Measurements from ENCODE around the gene LARP4B. TPM values are rescaled to one million over a fixed set of nuclear protein-coding genes. Genes with fewer than 3 reads are reported as not detected.
"Not testable (repeated sequence)": the region's sequence is repeated elsewhere in the genome, so short reads cannot be mapped to it uniquely, and the experiment has no call there.

Gene LARP4B
- total RNA-seq, 2 experiments from 2014 or later: 86.1 to 101 TPM

- CTCF ChIA-PET: no interaction called here
- peaks cover 4% of the 10 kb centered on the region for H3K4me1 Mint-ChIP-seq
- H3K27me3 Mint-ChIP-seq: no peaks in the 10 kb centered on the region
- peaks cover 5% of the 10 kb centered on the region for H3K9me3 Mint-ChIP-seq
- no peaks in the 10 kb centered on the region for H3K36me3 Mint-ChIP-seq (ENCODE audit: low read depth)
- no peak for DNase-seq
- no peak overlapping the region for H3K27ac Mint-ChIP-seq
- POLR2A ChIA-PET: no interaction called here
- H3K4me3 Mint-ChIP-seq: no peak overlapping the region
Observed at GRCh38 chr10:774661-775244, 156.8 kb downstream of the LARP4B start.

GRCh38 chr10:774223-774622, 157.3 kb downstream of the LARP4B start:
- ChIA-PET POLR2A (no interaction called here), CTCF (no interaction called here)
- no peak for DNase-seq
- peaks cover 5% of the 10 kb centered on the region for H3K9me3 Mint-ChIP-seq
- H3K4me3 Mint-ChIP-seq: no peak overlapping the region
- H3K27ac Mint-ChIP-seq: no peak overlapping the region
- H3K27me3 Mint-ChIP-seq: no peaks in the 10 kb centered on the region
- H3K36me3 Mint-ChIP-seq (ENCODE audit: low read depth): no peaks in the 10 kb centered on the region
- peaks cover 4% of the 10 kb centered on the region for H3K4me1 Mint-ChIP-seq

GRCh38 chr10:773562-774161, 157.8 kb downstream of the LARP4B start:
- POLR2A ChIA-PET: no interaction called here
- Mint-ChIP-seq H3K4me3 (no peak overlapping the region), H3K27ac (no peak overlapping the region), H3K36me3 (ENCODE audit: low read depth) (no peaks in the 10 kb centered on the region), H3K27me3 (no peaks in the 10 kb centered on the region), H3K4me1 (peaks cover 4% of the 10 kb centered on the region), H3K9me3 (peaks cover 5% of the 10 kb centered on the region)
- DNase-seq: no peak
- CTCF ChIA-PET: no interaction called here

- CTCF ChIA-PET: no interaction called here
- no peak for DNase-seq
- peaks cover 4% of the 10 kb centered on the region for H3K27me3 Mint-ChIP-seq
- H3K4me3 Mint-ChIP-seq: no peak overlapping the region
- no peak overlapping the region for H3K27ac Mint-ChIP-seq
- no peaks in the 10 kb centered on the region for H3K36me3 Mint-ChIP-seq (ENCODE audit: low read depth)
- POLR2A ChIA-PET: no interaction called here
- H3K9me3 Mint-ChIP-seq: peaks cover 13% of the 10 kb centered on the region
- H3K4me1 Mint-ChIP-seq: no peaks in the 10 kb centered on the region
Observed at GRCh38 chr10:772227-772637, 159.3 kb downstream of the LARP4B start.

- Mint-ChIP-seq H3K27me3 (peaks cover 4% of the 10 kb centered on the region), H3K4me3 (no peak overlapping the region), H3K4me1 (no peaks in the 10 kb centered on the region), H3K9me3 (peaks cover 13% of the 10 kb centered on the region), H3K36me3 (ENCODE audit: low read depth) (no peaks in the 10 kb centered on the region), H3K27ac (no peak overlapping the region)
- DNase-seq: no peak
- POLR2A ChIA-PET: no interaction called here
- CTCF ChIA-PET: no interaction called here
Observed at GRCh38 chr10:771647-772046, 159.9 kb downstream of the LARP4B start.

GRCh38 chr10:770975-771374, 160.5 kb downstream of the LARP4B start:
- POLR2A ChIA-PET: no interaction called here
- H3K9me3 Mint-ChIP-seq: peaks cover 13% of the 10 kb centered on the region
- no peak overlapping the region for H3K27ac Mint-ChIP-seq
- H3K4me1 Mint-ChIP-seq: no peaks in the 10 kb centered on the region
- no peaks in the 10 kb centered on the region for H3K36me3 Mint-ChIP-seq (ENCODE audit: low read depth)
- CTCF ChIA-PET: no interaction called here
- no peak for DNase-seq
- H3K4me3 Mint-ChIP-seq: no peak overlapping the region
- H3K27me3 Mint-ChIP-seq: peaks cover 4% of the 10 kb centered on the region

GRCh38 chr10:770048-770712, 161.3 kb downstream of the LARP4B start:
- H3K4me3 Mint-ChIP-seq; POLR2A ChIA-PET; DNase-seq; H3K36me3 Mint-ChIP-seq (ENCODE audit: low read depth); CTCF ChIA-PET; H3K4me1 Mint-ChIP-seq; H3K27me3 Mint-ChIP-seq; H3K27ac Mint-ChIP-seq: not testable (repeated sequence)
- peaks cover 15% of the 10 kb centered on the region for H3K9me3 Mint-ChIP-seq

- POLR2A ChIA-PET: no interaction called here
- peaks cover 16% of the 10 kb centered on the region for H3K9me3 Mint-ChIP-seq
- no peak for DNase-seq
- H3K36me3 Mint-ChIP-seq (ENCODE audit: low read depth): no peaks in the 10 kb centered on the region
- no peaks in the 10 kb centered on the region for H3K4me1 Mint-ChIP-seq
- H3K4me3 Mint-ChIP-seq: no peak overlapping the region
- CTCF ChIA-PET: interaction anchor here (0.6 kb wide), 1 partner anchor 184 kb away, joined by 3 read pairs; no protein-coding TSS in a partner anchor
- H3K27ac Mint-ChIP-seq: no peak overlapping the region
- H3K27me3 Mint-ChIP-seq: peaks cover 25% of the 10 kb centered on the region
Observed at GRCh38 chr10:767794-768193, 163.7 kb downstream of the LARP4B start.

GRCh38 chr10:767211-767610, 164.3 kb downstream of the LARP4B start:
- H3K4me3 Mint-ChIP-seq: no peak overlapping the region

GRCh38 chr10:761376-761775, 170.1 kb downstream of the LARP4B start:
- peaks cover 18% of the 10 kb centered on the region for H3K4me1 Mint-ChIP-seq
- peaks cover 11% of the 10 kb centered on the region for H3K36me3 Mint-ChIP-seq (ENCODE audit: low read depth)
- ChIA-PET POLR2A (no interaction called here), CTCF (no interaction called here)
- H3K27ac Mint-ChIP-seq: no peak overlapping the region
- H3K4me3 Mint-ChIP-seq: no peak overlapping the region
- no peak for DNase-seq
- H3K9me3 Mint-ChIP-seq: peaks cover 28% of the 10 kb centered on the region
- H3K27me3 Mint-ChIP-seq: peaks cover 40% of the 10 kb centered on the region

More at GRCh38 chr10:767211-767610, 164.3 kb downstream of the LARP4B start:
- no peaks in the 10 kb centered on the region for H3K36me3 Mint-ChIP-seq (ENCODE audit: low read depth)
- POLR2A ChIA-PET: no interaction called here
- H3K4me1 Mint-ChIP-seq: no peaks in the 10 kb centered on the region
- H3K9me3 Mint-ChIP-seq: peaks cover 21% of the 10 kb centered on the region
- CTCF ChIA-PET: interaction anchor here (0.6 kb wide), 1 partner anchor 184 kb away, joined by 3 read pairs; no protein-coding TSS in a partner anchor
- DNase-seq: no peak
- no peak overlapping the region for H3K27ac Mint-ChIP-seq
- peaks cover 30% of the 10 kb centered on the region for H3K27me3 Mint-ChIP-seq

GRCh38 chr10:760622-761021, 170.9 kb downstream of the LARP4B start:
- Mint-ChIP-seq H3K9me3 (peaks cover 30% of the 10 kb centered on the region), H3K36me3 (ENCODE audit: low read depth) (peaks cover 11% of the 10 kb centered on the region), H3K4me3 (no peak overlapping the region), H3K4me1 (peaks cover 18% of the 10 kb centered on the region), H3K27ac (no peak overlapping the region), H3K27me3 (peaks cover 39% of the 10 kb centered on the region)
- ChIA-PET CTCF (no interaction called here), POLR2A (no interaction called here)
- DNase-seq: no peak

GRCh38 chr10:759898-760477, 171.5 kb downstream of the LARP4B start:
- Mint-ChIP-seq H3K4me3 (no peak overlapping the region), H3K4me1 (peaks cover 18% of the 10 kb centered on the region), H3K27ac (no peak overlapping the region), H3K27me3 (peaks cover 37% of the 10 kb centered on the region), H3K36me3 (ENCODE audit: low read depth) (peaks cover 11% of the 10 kb centered on the region), H3K9me3 (peaks cover 34% of the 10 kb centered on the region)
- ChIA-PET CTCF (no interaction called here), POLR2A (no interaction called here)
- DNase-seq: no peak
